Kasumi-1 (cell line): ENCODE measurements around the gene DGKH.
"Not testable (repeated sequence)": the region's sequence is repeated elsewhere in the genome, so short reads cannot be mapped to it uniquely, and the experiment has no call there.

ENCODE experiments used
- DNase-seq, 2 experiments: peaks; one replicate each; lab custom pipeline; 2025; lab: John Stamatoyannopoulos, UW

DGKH gene

DNA sequence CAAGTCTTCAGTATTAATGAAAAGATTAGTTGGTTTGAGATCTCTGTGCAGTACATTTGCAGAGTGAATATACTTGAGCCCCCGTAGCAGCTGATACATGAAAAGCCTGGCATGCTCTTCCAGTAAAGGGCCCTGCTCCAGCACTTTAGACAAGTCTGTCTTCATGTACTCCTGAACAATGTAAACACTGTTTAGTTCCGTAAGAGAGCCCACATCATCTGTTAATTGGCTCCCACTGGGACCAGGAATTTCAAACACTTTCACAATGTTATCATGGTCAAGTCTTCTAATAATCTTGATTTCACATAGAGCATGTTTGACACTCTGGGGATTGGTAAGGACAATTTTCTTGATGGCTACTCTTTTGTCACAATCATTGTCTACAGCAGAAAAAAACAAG lies 22.2 kb downstream of the DGKH start:
- not testable (repeated sequence) for DNase-seq

DNA sequence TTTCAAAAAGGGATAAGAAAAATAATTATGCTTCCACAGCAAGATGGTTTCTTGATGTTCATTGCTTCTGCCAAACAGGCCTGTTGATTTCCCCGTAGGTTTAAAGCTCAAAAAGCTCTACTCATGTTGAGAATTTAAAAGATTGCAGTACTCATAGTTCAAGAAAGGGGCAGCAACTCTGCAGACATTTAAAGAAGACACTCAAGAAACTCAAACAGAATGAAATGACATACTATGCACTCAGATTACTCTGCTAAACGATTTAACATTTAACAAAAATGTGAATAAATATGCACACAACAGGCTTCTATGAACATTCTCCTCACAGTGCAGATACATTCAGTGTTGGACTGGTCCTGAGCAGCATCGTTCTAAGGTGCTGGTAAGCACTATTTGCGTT lies 22.7 kb downstream of the DGKH start:
- peak; percentile 14 to 15 for DNase-seq

DNA sequence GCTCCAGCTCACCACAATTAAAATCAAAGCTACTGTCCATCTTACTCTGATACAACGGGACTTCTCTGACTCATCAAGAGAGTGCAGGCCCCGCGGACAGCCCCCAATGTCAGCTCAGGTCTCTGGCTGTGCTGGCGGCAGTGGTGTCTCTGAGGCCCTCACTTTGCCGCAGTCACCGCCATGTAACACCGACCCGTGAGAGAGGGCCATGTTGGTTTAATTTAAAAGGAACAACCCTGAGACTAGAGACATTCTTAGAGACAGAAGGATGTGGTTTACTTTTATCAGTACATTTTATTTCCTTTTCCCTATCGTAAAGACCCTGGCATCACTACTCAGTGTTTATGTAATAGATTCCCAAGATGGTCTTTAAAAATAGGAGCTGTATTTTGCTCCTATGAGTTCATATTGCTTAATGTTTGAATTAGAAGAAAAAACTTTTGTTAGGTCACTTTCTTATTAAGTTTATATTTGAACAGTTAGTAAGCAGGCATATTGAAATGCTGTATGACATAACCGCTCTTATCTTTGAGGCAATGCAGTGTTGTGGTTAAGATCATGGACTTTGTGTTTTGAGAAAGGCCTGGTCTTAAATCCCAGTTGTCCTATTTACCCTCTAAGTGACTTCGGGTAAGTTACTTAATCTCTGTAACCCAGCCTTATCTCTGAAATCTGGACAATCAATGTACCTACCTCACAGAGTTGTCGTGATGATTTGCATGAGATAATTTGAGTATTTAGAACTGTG lies 23.4 kb downstream of the DGKH start:
- peak; percentile 16 to 17 for DNase-seq

DNA sequence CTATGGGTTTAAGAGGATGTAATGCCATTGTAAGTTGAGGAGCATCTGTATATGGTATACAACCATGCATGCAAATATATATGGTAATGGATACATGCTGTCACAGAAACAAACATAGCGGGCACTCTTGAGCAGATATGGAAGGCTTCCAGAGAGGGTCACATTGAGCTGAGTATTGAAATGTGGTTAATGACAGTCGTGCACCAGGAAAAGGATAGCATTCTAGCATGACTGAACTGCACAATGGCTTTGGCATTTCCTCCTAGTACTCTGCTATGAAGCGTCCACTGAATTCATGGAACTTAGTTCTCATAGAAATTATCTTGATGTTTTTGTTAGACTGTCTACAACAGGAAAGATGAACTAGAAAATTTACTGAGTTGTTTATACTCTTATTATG lies 25.2 kb downstream of the DGKH start:
- no peak for DNase-seq

DNA sequence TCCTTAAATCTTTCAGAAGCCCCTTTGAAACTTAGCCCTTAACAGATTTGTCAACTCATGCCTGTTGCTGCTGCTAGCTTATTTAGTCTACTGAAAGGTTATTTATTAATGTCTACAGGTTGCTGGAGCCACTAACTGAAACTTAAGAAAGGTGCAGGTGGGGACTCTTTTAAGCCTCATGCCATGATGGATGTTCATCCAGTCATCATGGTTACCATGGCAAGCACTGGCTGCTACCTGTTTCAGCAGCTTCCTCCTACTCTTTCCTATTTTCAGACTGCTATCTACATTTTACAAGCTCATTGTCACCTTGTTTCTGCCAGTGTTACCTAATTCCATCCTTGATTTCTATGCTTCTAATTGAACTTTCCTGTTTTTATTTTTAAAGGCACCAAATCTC lies 27.1 kb downstream of the DGKH start:
- DNase-seq = no peak

DNA sequence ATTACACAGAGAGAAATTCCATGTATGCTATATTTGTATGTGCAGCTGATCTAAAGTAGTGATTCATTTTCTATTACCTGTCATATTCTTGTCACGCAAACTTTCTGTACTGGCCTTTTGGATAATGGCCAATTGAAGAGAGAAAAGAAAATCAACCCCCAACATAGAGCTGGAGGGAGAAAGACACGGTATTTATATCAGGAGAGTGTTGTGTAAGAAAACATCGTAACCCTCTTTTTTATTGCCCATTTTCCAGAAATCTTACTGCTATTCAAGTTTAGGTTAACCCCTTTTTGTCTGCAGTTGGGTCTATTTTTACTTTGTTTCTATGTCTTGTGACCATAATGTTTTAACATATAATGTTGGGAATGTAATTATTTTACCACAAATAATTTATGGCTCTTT lies 27.9 kb downstream of the DGKH start:
- no peak for DNase-seq

DNA sequence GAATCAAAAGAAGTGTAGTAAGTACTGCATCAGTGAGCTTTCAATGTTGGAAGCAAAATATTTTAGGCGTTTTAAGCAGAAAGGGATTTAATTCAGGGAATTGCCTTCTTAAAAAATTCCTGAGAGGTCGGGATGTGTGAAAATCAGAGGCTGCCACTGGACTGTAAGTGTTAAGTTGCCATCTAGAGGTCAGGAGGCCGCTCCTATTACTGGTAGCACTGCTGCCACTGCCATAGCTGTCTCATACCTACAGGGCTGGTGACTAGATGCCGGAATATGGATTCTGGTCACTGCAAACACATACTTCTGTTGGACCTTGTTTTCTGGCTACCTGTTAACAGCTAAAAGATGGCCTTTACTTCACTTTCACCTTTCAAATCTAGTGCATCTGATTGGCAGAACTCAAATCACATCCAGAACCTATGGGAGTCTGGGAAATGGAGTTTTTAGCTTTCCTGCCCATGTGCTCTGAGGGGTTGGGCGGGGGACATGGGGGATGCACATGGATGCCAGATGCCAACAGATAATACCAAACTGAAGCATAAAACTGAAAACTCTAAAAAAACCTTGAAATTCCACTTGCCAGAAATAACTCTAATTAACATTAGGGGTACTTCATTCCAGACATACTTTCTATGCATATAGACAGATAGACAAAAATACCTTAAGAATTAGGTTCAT lies 29.8 kb downstream of the DGKH start:
- DNase-seq = no peak

DNA sequence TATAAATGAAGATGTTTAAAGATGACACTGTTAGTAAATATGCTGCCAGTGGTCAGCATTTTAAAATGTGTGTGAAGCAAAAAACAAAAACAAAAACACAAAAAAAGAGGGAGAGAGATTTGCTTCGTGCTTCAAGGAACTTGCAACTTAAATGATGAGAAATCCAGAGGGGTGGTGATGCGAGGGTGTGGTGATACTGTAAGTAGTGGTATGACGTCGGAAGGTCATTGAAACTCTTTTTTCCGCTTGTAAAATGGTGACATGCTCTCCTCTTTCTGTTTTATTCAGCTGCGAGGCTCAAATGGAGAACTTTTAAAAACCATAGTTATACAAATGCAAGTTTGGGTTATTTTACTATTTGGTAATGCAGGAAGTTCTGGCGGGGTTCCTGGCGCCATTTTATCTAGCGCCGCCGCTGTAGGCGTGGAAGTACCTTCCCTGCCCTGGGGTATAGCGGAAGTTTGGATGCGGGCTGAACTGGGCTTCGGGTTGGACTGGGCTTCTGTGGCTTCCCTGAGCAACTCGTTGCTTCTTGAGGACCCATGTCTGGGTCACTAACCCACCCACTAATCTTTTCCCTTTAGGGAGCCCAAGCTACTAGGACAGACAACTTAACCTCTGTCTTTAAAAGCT lies 34.8 kb downstream of the DGKH start:
- DNase-seq = no peak

DNA sequence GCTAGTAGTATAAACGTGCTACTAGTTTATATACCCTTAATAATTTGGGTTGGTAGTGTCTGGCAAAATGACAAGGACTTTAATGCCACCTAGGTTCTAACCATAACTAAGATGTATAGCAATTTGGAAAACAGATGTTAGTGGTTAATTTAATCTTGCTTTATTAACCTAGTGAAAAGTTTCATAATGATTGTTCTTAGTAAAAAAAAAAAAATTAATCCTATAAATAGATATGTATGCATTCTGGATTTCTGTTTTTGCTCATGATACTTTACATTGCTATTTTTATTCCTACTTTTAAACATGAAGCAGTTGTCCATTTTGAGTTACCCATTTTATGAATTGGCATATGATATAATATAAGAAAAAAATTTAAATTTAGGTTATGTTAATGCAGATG lies 36.3 kb downstream of the DGKH start:
- DNase-seq = no peak

DNA sequence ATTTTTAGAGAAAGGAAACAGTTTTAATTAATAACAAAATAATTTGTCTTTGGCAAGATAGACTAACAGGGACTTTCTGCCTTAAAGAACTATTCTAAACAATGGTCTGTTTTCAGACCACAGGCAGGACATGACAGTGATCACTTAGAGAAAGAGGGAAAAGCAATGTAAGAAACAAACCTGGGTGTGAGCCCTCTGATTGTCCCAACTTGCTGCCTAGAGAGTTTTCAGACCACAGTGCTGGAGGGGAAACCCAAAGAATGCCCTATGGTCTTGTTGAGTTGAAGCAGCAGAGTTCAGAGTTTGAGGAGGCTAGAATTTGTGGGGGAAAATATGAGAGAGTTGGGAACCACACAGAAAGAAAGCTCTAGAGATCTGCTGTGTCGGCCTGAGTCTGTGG lies 38.1 kb downstream of the DGKH start:
- DNase-seq = no peak

DNA sequence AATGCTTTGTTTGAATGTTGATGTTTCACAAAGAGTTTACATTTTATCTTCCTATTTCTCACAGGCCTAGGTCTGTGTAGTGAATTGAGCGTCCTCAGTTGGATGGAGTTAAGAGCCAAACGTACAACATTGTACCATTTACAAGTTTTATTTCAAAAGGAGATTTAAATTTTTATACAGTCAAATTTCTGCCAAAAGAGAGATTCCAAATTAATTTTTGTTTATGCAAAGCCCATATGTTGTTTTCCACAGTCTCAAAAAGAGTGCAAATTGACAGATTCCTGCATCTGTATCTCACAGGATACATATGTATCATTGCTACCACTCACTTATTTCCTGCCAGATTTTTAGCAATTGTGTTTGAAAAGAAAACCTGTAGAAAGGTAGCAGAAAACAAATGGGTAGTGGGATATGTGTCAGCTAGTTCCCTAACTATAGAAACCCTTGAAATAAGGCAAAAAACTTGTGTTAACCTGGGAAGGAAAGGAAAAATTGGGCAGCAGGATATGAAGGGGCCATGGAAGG lies 46.1 kb downstream of the DGKH start:
- DNase-seq = no peak

DNA sequence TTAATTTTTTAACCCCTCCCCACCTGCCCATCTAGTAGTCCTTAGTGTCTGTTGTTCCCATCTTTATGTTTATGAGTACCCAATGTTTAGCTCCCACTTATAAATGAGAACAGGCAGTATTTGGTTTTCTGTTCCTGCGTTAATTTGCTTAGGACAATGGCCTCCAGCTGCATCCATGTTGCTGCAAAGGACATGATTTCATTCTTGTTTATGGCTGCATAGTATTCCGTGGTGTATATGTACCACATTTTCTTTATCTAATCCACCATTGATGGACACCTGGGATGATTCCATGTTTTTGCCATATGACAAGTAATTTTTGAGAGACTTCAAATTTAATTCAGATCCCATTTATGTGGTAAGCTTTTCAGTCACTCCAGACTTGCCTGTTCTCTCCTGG lies 47.8 kb downstream of the DGKH start:
- DNase-seq = not testable (repeated sequence)

DNA sequence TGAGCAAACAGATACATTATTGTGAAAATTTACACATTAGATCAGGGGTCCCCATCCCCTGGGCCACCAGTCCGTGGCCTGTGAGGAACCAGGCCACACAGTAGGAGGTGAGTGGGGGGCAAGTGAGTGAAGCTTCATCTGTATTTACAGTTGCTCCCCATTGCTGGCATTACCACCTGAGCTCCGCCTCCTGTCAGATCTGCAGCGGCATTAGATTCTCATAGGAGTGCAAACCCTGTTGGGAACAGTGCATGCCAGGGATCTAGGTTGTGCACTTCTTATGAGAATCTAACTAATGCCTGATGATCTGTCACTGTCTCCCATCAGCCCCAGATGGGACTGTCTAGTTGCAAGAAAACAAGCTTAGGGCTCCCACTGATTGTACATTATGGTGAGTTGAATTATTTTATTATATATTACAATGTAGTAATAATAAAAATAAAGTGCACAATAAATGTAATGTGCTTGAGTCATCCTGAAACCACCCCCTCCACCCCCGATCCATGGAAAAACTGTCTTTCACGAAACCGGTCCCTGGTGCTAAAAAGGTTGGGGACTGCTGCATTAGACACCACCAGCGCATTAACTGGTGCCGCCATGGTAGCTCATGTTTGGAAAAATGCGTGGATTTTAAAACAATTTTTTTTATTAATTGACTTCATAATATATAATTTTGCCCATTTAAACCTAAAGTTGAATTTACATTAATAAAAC lies 51.7 kb downstream of the DGKH start:
- DNase-seq = no peak

DNA sequence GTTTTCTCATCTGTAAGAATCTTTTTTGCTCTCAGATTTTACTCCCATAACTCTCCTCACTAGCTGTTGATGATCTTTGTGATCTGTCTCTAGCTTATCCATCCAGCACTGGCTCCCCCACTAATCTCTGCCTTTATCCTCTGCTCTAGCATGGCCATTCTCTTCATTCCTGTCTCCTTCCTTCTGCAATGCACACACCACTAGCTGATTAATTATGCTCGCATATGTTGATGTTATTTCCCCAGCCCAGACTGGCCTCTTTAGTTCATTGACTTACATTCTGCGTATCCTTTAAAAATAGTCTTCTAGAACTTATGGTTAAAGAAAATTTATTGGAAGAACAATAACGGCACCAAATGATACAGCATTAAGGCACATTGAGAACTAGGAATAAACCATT lies 52.5 kb downstream of the DGKH start:
- DNase-seq = no peak

DNA sequence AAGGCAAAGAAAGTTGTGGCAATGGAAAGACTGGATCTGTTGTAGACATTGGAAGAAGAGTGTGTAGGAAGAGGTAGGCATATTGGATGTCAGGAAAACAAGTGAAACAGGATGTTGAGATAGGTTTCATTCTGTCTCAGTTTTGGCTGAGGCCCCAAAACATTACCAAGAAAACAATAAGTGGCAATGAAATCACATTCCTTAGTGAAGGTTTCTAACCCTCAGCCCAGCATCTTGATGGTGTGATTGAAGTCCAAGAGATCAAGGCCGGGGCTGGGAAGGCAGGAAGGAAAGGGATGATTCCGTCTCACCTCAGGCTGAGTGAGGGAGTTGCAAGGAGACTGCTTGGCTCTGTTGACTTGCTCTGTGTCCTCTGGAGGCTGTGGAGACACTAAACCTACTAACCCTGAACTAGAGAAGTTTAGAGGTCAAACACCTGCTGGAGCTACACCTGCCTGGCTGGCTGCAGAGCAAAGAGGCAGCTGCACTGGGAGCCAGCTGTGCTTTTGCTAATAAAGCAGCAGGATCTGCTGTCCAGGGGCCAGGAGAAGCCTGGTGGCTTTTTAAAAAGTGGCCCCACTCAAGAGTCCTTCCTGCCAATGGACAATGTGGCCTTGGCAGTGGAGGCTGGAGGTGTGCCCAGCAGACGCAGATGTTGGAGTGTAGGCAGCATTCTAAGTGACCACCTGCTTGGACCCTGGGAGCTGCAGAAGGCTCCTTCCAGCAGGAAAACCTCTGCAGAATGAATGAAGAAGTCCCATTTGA lies 53.6 kb downstream of the DGKH start:
- DNase-seq = no peak

DNA sequence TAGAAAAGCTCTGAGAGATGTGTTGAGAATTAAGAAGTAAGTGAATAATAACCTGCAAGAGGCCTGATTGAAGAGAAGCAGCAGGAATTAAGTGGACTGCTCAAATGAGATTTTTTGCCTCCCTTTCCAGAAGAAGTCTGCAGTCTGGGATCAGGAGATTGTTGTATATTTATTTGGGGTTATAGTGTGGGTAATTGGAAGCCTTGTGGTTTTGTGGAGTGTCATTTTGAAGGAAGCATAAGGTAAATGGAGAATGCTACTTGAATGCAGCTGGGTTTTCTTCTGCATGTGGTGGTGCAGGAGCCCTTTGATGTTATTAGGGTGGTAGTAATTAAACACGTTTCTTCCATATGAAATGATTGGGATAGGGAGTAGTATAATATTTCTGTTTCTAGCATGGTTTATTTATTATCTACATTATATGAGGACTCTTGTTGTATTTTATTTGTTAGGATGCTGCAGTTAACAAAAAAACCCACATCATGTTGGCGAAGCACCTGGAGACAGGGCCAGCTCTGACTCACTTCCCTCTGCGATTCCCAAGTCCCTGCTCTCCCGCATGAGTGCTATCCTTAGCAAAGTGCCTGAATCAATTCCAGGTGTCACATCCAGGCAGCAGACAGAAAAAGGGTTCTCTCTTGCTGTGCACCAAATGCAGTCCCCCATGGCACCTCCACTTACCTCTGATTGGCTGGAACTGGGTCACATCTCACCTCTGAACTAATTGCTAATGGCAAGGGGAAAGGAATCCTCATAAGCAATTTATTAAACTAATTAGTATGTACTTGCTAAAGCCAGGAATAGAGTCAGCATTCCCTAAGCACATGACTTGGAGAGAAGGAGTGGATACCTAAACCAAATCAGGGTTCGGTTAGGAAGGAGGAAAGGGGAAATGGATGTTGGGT lies 54.8 kb downstream of the DGKH start:
- no peak for DNase-seq

DNA sequence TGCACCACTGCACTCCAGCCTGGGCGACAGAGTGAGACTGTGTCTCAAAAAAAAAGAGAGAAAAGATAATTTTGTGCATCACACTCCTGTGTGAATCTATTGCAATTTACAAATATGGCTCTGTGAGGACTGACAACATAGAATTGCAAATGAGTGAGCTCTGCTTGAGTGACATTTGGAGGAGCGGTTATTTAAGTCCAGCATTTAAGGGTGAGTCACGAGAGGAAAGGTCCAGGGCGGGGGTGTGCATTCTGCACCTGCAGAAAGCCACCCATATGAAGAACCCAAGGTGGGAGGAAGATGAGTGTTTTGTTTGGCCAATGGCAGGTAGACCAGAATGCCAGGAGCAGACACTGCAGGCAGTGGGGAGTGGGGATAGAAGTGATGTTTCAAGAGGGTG lies 58.5 kb downstream of the DGKH start:
- no peak for DNase-seq

DNA sequence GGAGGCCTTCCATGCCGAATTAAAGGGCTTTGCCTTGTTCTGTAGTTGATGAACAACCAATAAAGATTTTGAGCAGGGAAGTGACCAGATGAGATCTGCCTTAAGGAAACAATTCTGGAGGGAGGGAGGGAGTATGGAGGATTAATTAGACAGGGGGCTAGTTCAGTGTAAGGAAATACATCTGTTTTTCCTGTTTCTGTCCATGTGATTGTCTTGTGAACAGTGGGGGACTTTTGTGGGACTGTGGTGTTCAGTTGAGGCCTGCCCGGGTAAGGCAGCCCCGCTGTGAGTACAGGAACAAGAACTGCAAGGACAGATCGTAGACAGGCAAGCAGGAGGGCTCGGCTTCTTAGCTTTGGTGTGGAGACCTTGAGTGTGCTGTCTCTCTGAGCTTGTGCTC lies 59.0 kb downstream of the DGKH start:
- DNase-seq = no peak

DNA sequence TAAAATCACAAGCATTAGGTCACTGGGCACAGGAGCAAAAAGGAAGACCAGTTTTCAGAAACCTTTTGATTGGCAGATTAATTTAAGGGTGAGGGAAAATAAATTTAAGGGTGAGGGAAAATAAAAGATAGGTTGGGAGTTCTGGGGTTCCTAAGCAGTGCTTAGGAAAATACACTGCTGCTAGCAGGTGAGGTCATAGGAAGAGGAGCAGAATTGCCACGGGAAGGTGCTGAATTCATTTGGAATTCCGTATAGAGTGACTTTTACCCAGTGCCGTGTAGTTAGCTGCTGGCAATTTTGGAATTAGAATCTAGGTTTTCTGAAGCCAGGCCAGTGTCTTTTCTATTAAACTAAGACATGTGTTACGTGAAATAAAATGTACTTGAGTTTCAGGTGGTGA lies 59.8 kb downstream of the DGKH start:
- no peak for DNase-seq

DNA sequence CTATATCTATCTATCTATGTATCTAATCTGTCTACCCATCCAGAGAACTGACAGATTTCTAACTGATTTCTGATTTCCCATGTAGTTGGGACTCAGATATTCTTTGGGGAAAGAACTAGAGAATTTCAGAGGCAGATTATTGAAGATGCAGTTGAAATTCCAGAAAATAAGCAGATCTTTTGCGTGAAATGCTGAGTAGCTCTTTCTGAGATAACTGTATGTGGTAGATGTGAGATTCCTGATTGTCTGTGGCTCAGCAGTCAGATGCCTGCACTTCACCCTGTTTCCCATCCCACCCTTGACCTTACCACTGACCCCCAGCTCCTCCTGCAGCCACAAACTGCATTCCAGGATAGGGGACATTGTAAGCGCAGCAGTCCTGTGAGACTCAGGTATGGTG lies 61.5 kb downstream of the DGKH start:
- DNase-seq = no peak
